ENCODE measurements around the gene SPATA33.

Gene SPATA33

DNA sequence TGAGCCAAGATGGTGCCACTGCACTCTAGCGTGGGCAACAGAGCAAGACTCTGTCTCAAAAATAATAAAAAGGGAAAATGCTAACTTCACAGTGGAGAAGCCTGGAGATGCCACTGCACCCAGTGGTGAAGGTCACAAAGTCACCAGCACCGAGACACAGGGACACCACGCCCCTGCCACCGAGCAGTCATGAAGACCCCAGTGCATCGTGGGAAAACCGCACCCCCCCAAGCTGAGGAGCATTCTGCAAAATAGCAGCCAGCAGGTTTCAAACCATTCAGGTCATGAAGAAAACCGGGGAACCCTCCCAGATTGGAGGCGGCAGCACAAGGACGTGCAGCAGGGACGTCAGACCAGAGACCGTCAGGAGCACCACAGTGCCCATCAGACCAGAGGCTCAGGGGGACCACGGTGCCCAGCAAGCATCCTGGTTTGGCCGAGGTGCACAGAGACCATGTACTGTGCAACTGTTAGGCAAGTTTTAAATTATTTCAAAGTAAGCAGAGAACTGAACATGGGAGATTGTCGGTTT, 13.8 kb upstream of the SPATA33 start:
- Histone ChIP-seq H3K27me3 (ENCODE audit: low read depth, low read length) (no peaks in the 10 kb centered on the region), H3K36me3 (replicated peaks; ENCODE audit: low read depth, low read length) (peaks cover 10% of the 10 kb centered on the region), H3K4me3 (ENCODE audit: low read length) (no peak overlapping the region), H3K79me2 (ENCODE audit: low read length) (no peaks in the 10 kb centered on the region), H2AFZ (ENCODE audit: low read depth, low read length) (no peak overlapping the region), H4K20me1 (ENCODE audit: insufficient read depth, low read length) (no peaks in the 10 kb centered on the region), H3K9me3 (ENCODE audit: insufficient read depth, low read length) (no peaks in the 10 kb centered on the region), H3K9ac (ENCODE audit: low read length) (no peak overlapping the region), H3K4me2 (ENCODE audit: low read length) (no peak overlapping the region), H3K4me1 (ENCODE audit: low read length) (no peaks in the 10 kb centered on the region), H3K27ac (ENCODE audit: low read length) (no peak overlapping the region)
- TF ChIP-seq EZH2phosphoT487 (IDR thresholded peaks at IDR 0.05; ENCODE audit: low read depth): no peak
- TF ChIP-seq, protein P1, sequence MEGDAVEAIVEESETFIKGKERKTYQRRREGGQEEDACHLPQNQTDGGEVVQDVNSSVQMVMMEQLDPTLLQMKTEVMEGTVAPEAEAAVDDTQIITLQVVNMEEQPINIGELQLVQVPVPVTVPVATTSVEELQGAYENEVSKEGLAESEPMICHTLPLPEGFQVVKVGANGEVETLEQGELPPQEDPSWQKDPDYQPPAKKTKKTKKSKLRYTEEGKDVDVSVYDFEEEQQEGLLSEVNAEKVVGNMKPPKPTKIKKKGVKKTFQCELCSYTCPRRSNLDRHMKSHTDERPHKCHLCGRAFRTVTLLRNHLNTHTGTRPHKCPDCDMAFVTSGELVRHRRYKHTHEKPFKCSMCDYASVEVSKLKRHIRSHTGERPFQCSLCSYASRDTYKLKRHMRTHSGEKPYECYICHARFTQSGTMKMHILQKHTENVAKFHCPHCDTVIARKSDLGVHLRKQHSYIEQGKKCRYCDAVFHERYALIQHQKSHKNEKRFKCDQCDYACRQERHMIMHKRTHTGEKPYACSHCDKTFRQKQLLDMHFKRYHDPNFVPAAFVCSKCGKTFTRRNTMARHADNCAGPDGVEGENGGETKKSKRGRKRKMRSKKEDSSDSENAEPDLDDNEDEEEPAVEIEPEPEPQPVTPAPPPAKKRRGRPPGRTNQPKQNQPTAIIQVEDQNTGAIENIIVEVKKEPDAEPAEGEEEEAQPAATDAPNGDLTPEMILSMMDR (IDR thresholded peaks at IDR 0.05; ENCODE audit: low read depth, low read length): no peak

DNA sequence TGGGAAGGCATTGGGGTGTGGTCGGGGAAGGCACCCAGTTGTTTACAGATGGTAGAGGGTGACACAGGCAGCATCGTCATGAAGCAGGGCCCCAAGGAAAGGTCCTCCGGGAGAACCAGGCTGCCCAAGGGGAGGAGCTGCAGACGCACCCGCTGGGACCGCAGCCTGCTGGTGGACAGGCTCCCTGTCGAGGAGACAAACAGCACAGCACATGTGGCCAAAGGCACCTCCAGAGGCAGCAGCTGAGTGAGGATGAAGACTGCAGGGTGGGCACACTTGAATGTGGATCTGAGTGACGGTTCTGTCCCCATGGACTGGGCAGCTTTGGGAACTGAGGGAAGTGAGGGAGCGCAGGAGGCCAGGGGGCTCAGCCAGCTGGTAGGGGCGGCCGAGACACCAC, 12.5 kb upstream of the SPATA33 start:
- Histone ChIP-seq H3K79me2 (ENCODE audit: low read length) (no peaks in the 10 kb centered on the region), H4K20me1 (ENCODE audit: insufficient read depth, low read length) (no peaks in the 10 kb centered on the region), H3K9ac (ENCODE audit: low read length) (no peak overlapping the region), H3K36me3 (replicated peaks; ENCODE audit: low read depth, low read length) (peaks cover 10% of the 10 kb centered on the region), H3K4me1 (ENCODE audit: low read length) (no peaks in the 10 kb centered on the region), H3K27me3 (ENCODE audit: low read depth, low read length) (no peaks in the 10 kb centered on the region), H3K27ac (ENCODE audit: low read length) (no peak overlapping the region), H3K4me2 (ENCODE audit: low read length) (no peak overlapping the region), H3K9me3 (ENCODE audit: insufficient read depth, low read length) (no peaks in the 10 kb centered on the region), H3K4me3 (ENCODE audit: low read length) (no peak overlapping the region), H2AFZ (ENCODE audit: low read depth, low read length) (no peak overlapping the region)
- TF ChIP-seq, protein P1 (IDR thresholded peaks at IDR 0.05; ENCODE audit: low read depth, low read length): no peak
- TF ChIP-seq EZH2phosphoT487 (IDR thresholded peaks at IDR 0.05; ENCODE audit: low read depth): no peak

DNA sequence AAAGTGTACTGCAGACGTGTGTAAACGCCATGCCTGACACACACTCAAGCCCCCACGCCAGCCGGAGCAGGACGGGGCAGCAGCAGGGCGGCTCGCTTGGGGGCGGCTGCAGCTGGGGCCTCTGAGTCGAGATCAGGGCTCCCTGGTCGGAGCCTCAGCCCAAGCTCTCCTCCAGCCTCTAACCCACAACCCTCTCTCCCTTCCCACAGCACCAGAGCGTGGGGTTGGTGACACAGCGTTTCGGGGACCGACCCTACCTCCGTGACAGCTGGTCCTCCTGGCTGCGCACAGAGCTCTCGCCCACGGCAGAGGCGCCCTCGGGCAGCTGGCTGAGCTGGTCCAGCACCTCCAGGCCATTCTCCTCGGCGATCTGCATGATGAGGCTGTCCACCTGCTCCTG, 11.4 kb upstream of the SPATA33 start:
- Histone ChIP-seq H2AFZ (ENCODE audit: low read depth, low read length) (no peak overlapping the region), H3K79me2 (ENCODE audit: low read length) (no peaks in the 10 kb centered on the region), H3K27me3 (ENCODE audit: low read depth, low read length) (no peaks in the 10 kb centered on the region), H3K9me3 (ENCODE audit: insufficient read depth, low read length) (no peaks in the 10 kb centered on the region), H3K4me2 (ENCODE audit: low read length) (no peak overlapping the region), H3K36me3 (replicated peaks; ENCODE audit: low read depth, low read length) (peaks cover 10% of the 10 kb centered on the region), H3K4me1 (ENCODE audit: low read length) (no peaks in the 10 kb centered on the region), H4K20me1 (ENCODE audit: insufficient read depth, low read length) (no peaks in the 10 kb centered on the region), H3K9ac (ENCODE audit: low read length) (no peak overlapping the region), H3K27ac (ENCODE audit: low read length) (no peak overlapping the region), H3K4me3 (ENCODE audit: low read length) (no peak overlapping the region)
- TF ChIP-seq, protein P1 (IDR thresholded peaks at IDR 0.05; ENCODE audit: low read depth, low read length): no peak
- no peak for TF ChIP-seq EZH2phosphoT487 (IDR thresholded peaks at IDR 0.05; ENCODE audit: low read depth)

DNA sequence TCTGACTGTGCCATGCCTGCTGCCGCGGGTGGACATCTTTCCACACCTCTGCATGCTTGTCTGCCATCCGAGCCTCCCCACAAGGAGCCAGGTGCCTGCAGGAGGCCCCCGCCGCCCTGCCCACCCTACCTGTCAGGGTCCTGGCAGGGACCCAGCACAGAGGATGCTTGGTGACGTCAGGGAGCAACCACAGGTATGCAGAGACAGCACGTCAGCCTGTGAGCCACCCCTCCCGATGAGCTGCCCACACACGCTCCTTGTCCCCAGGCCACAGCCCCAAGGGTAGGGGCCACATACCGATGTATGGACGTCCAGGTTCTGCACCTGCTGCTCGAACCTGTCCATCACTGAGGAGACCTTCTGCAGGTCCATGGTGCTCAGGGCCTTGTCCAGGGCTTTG, 10.7 kb upstream of the SPATA33 start:
- Histone ChIP-seq H3K9ac (ENCODE audit: low read length) (no peak overlapping the region), H4K20me1 (ENCODE audit: insufficient read depth, low read length) (no peaks in the 10 kb centered on the region), H3K4me3 (ENCODE audit: low read length) (no peak overlapping the region), H3K4me1 (ENCODE audit: low read length) (no peaks in the 10 kb centered on the region), H3K9me3 (ENCODE audit: insufficient read depth, low read length) (no peaks in the 10 kb centered on the region), H3K79me2 (ENCODE audit: low read length) (no peaks in the 10 kb centered on the region), H3K27me3 (ENCODE audit: low read depth, low read length) (no peaks in the 10 kb centered on the region), H3K4me2 (ENCODE audit: low read length) (no peak overlapping the region), H3K36me3 (replicated peaks; ENCODE audit: low read depth, low read length) (peaks cover 10% of the 10 kb centered on the region), H2AFZ (ENCODE audit: low read depth, low read length) (no peak overlapping the region), H3K27ac (ENCODE audit: low read length) (no peak overlapping the region)
- no peak for TF ChIP-seq EZH2phosphoT487 (IDR thresholded peaks at IDR 0.05; ENCODE audit: low read depth)
- TF ChIP-seq, protein P1 (IDR thresholded peaks at IDR 0.05; ENCODE audit: low read depth, low read length): no peak

Measured in OCI-LY3 (cell line).